Islet of Langerhans (tissue), 1 donor: ENCODE data around the gene CLEC4G.

Experiments
- FAIRE-seq: peaks from one replicate; lab custom pipeline; 2011; peaks lifted over from hg19 to GRCh38; lab: Jason Lieb, UNC

CLEC4G gene

DNA sequence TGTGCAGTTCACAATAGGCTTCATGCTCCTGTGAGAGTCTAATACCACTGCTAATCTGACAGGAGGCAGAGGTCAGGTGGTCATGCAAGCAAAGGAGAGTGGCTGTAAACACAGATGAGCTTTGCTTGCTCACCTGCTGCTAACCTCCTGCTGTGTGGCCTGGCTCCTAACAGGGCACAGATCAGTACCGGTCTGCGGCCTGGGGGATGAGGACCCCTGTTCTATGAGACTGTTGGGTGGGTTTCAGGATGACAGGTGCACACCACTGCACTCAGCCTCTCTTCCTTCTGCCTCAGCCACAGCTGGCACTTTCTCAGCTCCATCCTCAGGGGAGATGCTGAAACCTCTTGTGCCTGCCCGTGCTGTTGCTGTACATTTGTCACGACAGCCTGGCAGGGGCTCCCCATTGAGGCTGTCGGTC is 9.7 kb downstream of the CLEC4G start:
- no peak for FAIRE-seq

DNA sequence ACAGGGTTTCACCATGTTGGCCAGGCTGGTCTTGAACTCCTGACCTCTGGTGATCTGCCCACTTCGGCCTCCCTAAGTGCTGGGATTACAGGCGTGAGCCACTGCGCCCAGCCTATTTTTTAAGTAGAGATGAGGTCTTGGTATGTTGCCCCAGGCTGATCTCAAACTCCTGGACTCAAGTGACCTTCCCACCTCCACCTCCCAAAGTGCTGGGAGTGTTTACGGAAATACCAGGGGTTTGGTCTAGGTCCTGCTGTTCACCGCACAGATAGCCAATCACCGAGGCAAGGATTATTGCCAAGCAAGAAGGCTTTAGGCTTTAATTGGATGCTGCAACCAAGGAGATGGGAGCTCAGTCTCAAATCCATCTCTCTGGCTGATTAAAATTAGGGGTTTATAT is 11.6 kb downstream of the CLEC4G start:
- no peak for FAIRE-seq

DNA sequence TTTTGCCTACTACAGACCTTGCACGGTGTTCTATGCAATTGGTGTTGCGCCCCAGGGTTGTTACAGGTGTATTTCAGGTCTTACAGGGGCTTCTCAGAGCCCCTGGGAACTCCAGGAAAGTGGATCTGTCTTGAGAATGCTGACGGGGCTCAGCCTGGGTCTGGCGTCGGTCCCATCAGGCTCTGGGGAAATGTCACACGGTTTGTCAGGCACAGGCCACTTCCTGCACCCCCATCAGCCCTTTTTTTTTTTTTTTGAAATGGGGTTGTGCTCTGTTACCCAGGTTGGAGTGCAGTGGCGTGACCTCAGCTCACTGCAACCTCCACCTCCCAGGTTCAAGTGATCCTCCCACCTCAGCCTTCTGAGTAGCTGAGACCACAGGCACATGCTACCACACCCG is 13.2 kb downstream of the CLEC4G start:
- FAIRE-seq = no peak

DNA sequence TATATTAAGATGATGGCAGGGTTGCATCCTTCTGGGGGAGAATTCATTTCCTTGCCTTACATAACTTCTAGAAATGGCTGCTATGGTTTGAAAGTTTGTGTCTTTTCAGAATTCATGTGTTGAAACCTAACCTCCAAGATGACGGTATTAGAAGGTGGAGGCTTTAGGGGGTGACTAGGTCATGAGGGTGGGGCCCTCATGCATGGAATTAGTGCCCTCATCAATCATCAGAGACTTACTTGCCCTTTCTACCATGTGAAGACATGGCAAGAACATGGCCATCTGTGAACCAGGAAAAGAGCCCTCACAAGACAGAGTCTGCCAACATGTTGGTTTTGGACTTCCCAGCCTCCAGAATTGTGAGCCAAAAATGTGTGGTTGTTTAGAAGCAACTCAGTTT is 15.1 kb downstream of the CLEC4G start:
- no peak for FAIRE-seq

DNA sequence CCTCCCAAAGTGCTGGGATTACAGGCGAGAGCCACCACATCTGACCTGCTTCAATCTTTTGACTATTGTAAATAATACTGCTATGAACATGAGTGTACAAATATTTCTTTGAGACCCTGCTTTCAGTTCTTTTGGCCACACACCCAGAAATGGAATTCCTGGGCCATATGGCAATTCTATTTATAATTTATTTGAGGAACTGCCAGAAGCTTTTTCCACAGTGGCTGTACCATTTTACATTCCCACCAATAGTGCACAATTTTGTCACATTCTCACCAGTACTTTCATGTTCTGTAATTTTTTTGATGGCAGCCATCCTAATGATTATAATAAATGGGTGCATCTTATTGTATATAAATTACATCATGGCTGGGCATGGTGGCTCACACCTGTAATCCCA is 16.2 kb downstream of the CLEC4G start:
- no peak for FAIRE-seq

DNA sequence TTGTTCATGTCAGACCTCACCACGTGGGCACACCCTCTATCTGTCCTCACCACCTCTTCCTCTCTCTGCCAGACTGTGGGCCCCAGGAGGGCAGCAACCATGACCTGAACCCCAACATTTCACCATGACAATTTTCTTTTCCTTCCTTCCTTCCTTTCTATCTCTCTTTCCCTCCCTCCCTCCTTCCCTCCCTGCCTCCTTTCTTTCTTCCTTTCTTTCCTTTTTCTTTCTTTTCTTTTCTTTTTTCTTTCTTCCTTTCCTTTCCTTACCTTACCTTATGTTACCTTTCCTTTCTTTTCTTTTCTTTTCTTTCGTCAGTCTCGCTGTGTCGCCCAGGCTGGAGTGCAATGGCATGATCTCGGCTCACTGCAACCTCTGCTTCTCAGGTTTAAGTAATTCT is 21.3 kb downstream of the CLEC4G start:
- no peak for FAIRE-seq

DNA sequence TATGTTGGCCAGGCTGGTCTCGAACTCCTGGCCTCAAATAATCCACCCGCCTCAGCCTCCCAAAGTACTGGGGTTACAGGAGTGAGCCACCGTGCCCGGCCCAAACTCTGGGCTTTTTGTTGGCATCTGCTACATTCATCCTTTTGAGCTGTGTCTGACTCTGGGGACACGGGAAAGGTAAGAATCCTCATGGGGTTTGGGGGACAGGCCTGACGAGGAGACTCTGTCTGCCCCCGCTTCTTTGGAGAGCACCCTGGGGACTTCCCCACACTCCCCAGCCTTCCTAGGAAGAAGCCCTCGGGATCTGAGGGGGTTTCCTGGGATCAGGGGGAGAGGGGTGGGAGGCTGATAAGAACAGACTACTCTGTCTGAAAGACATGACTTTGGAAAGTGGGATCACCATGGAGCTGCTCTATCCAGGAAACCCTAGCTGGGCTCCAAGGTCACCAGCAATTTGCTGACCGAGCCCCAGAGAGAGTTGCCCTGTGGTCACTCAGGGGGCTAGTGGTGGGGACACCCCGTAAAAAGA is 21.9 kb downstream of the CLEC4G start:
- no peak for FAIRE-seq

DNA sequence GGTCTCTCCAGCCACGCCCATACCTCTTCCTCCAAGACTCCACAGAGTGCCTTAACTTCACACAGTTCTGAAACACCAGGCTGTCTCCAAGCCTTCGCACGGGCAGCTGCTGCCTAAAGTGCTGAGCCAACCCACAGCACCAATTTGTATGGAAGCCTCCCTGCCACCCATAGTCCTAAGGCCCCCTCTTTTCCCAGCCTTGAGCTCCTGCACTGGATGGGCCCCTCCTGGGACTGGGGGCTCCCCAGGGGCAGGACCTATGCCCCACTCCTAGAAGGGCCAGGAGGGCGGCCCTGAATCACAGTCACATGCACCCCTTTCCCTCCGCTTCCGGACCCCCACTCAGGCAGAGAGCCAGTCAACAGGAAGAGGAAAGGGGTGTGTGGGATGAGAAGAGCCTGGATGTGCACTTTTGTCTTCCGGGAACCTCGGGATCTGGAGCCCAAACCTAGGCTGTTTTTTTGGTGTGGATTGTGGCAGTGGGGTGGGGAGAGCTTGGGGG is 24.9 kb downstream of the CLEC4G start:
- FAIRE-seq = no peak

DNA sequence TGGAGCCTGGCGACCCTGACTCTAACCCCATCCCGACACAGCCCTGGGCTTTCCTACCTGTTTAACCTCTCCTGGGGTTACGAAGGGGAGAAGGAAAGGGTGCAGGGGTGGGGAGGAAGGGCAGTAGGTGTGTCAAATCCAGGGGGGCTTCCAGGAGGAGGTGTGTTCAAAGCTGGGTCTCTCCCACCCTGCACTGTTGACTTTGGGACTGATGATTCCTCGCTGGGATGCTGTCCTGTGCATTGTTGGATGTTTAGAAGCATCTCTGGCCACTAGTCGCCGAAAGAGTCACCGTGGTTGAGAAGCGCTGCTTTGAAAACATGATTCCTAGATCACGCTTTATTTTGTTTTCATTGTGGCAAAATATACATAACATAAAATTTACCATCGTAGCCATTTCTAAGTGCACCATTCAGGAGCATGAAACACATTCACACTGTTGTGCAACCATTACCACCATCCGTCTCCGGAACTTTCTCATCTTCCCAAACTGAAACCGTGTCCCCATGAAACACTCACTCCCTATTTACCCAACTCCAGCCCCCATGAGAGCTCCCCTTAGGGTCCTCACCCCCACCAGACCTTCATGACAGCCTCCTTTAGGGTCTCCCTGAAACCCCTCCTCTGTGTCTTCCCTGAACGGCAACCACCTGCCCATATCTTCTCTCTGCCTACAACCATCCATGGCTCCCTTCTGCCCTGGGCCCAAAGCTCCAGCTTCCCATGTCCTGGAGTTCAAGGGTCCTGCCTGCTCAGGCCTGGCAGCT is 25.5 kb downstream of the CLEC4G start:
- FAIRE-seq = no peak

DNA sequence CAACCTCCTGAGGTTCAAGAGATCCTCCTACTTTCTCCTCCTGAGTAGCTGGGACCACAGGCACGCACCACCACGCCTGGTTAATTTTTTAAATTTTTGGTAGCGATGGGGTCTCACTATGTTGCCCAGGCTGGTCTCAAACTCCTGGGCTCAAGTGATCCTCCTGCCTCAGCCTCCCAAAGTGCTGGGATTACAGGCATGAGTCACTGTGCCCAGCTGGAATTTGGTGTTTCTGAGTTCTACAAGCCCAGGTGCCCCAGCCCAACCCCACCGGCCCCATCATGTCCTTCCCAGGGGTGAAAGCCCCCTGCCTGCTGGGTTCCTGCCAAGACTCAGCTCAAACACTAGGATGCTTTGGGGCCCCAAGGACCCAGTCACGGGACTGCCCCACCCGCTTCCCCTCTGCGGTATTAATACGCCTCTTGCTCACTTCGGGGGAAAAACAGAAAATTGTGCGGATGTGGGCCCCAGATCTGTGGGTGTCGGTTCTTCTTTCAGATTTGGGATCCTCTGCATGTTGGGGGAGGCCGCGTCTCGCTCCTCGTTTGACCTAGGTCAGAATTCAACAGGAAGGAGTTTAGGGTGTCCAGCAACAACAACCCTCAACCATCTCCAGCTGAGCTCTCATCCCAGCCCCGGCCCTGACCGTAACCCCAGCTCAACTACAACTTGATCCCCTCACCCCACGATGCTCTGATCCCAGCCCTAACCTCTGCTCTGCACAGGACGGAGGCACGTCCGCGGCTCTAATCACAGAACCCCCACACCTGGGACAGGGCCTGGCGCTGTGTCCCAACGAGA is 26.3 kb downstream of the CLEC4G start:
- FAIRE-seq = no peak

DNA sequence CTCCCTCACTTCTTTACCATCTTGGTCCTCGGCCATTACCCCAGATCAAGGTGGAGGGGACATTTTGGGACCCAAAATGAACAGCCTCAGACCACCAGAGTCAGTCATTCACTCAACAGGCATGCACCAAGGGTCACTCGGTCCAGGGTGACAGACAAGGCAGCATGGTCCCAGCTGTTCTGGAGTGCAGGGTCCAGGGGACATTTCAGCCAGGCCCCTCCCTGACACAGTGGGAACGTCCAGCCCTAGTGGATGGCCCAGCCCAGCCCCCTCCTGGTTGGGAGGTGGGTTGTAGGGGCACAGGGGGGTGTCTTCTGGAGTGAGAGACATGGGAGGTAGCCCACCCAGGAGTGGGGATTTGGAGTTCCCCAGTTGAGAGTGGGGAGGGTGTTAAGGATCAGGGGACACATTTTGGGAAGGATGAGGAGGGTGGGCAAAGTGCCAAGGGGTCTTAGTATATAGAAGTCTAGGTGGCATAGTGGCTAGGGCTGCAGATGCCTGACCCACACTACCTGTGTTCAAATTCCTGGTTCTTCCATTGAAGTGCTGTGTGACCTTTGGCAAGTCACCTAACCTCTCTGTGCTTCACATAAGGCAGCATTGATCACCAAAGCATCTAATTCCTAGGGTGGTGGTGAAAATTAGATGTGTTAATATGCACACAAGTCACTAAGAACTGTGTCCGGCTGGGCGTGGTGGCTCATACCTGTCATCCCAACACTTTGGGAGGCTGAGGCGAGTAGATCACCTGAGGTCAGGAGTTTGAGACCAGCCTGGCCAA is 27.4 kb downstream of the CLEC4G start:
- FAIRE-seq = no peak

DNA sequence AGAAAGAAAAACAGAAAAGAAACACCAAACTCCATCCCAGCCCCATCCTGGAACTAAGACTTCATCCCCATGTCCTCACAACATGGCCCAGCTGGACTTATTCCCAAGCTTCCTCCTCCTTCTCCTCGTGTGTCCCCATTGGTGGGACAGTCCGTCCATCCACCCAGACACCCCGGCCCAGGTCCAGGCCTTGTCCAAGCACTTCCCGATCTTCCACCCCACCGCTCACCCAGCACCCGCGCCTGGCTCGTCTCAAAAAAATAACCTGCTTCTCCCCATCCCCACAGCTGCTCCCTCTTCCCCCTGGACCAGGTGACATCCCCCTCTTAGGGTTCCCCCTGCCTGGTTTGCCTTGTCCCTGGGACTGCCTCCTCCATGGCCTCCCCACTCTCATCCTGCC is 28.6 kb downstream of the CLEC4G start:
- no peak for FAIRE-seq

DNA sequence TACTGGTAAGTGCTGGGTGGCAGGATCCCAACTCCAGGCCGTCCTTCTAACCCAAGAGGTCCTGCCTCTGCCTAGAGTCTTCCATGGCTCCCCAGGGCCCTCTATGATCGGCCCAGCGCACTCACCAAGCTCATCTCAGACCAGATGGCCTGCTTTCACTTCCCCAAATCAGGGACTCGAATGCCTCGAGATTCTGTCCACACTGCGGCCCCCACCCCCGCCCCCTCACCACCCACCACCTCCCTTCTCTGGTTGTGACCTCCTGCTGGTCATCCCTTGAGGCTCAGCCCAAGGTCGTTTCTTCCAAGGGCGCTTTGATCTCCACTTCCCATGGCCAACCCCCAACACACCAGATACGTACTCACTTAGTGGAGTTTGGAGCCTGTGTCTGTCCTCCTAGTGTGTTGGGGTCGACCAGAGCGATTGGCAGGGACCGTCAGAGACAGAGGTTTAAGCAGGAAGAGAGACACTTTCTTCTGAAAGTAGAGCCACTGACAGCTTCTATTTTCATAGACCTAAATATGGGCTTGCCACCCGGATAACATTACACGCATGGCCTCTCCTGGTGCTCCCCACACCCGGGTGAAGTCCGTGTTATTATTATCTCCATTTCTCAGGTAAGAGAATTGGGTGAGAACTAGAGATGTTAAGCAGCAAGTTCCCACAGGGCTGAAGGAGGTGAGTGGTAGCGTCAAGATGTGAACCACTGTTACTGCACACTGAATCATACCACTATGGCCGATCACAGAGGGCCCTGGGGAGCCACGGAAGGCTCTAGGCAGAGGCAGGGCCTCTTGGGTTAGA is 30.1 kb downstream of the CLEC4G start, which contains the start of gene FCER2:
TSS of gene FCER2 (minus strand) at position 478 of the 804 bp plus-strand sequence. CDS start 2,371 bp downstream, outside the sequence.
- no peak for FAIRE-seq

DNA sequence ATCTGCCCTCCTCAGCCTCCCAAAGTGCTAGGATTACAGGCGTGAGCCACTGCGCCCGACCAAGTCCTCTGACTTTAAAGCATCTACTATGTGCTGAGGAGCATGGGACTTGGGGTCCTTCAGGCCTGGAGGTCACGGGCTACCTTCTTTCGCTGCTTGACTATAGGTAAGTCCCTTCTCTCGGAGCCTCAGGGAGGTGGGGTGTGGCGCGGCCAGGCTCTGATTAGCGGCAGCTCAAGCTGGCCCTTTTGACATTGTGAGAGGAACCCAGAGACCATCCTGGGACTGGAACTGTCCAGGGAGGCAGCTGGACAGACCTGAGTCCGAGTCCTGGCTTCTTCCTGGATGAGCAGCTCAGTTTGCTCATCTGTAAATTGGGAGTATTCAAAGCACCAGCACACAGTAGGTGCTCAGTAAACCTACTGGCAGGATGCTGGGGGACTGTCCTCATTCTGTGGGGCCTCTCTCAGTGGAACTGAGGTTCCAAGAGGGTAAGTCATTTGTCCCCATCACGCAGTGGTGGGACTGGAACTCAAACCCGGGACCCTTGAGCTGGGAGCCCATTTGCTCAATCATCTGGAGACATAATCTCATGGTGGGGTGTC is 30.8 kb downstream of the CLEC4G start:
- no peak for FAIRE-seq

DNA sequence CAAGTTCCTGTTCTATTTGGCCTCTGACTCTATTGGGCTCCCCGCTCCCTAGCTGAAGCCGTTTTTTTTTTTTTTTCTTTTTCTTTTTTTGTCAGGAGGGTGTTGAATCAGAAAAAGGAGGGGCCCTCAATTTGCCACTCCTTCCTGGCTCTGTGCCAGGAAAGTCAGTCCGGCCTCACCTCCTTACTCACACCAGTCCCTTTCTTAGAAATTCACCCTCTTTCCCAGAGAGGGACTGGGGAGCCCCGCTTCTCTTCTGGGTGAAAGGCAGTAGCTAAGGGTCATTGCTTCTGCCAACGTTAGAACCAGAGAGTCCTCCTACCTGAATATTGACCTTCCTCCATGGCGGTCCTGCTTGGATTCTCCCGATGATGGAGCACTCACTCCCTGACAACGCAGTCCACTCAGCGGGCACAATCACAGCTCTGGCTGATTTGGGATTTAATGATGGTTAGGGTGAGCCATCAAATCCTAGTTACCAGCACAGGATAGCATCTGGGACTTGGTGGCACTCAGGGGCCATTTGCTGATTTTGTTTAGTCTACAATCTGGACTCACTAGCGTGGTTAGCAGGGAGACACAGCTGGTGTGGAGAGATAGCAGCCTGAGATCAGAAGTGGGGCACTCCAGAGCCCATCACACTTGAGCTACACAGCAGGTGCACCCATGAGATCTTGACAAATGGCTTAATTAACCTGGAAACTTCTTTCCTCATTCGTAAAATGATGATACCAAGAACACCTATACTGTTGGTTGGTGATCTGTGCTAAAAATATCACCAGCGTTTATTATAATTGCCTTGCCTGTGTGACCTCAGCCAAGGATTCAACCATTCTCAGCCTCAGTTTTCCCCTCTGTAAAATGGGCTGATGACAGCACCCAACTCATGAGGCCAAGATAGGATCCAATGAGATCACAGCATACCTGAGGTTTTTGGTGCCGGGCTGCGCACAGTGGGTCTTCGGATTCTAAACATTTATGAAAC is 32.2 kb downstream of the CLEC4G start:
- FAIRE-seq = no peak

DNA sequence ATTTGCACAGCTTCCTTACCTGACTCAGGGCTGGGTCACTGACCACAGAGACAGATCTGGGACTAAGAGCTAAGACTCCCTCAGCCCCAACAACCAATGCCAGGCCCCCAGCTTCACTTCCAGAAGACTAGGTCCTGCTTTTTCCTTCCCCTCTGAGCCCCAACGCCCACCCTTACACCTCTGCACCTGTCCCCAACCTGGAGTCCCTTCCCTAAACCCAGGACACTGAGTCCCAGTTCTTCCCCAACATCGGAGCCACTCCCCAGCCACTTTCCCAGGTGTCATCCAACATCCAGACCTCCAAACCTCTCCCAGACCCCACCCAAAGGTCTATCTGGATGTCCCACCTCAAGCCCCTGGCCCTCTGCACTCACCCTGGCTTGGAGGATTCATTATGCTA is 32.9 kb downstream of the CLEC4G start:
- no peak for FAIRE-seq

DNA sequence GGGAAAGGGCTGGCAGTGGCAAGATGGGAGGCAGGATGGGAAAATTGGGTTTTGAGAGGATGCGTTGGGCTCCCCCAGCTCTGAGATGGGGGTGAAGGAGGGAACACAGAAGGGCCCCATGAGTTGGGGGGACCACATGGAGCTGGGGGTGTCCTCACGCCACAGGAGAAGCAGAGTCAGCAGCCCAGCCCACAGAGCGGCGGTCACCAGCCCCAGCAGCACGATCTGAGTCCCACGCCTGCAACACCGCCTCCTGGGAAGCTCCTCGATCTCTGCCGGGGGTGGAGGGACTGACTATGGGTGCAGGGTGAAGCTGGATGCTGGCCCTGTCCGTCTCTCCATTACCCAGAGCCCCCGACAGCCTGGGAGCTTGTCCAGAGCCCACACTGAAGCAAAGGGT is 33.3 kb downstream of the CLEC4G start:
- FAIRE-seq = no peak

DNA sequence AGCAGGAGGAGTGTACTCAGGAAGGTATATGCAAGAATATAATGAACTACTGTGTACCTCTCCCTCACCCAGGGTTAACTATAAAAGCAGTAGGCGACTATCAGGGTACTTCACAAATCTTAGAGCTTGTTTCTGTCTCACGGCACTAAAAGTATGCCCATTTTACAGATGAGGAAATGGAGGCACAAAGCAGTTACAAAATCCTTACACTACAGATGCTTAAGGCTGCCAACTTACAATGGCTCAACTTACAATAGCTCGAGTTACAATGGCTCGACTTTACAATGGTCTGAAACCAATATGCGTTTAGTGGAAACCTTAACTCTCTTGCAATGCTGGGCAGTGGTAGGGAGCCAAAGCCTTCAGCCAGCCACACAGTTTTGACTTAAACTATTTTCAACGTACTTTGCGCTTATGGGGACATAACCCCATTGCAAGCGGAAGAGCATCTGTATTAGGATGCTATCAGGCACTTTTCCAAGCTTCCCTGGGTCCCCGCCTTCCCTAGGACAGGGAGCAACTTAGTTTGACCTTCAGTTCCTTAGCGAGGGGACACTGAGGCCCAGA is 34.1 kb downstream of the CLEC4G start:
- no peak for FAIRE-seq

DNA sequence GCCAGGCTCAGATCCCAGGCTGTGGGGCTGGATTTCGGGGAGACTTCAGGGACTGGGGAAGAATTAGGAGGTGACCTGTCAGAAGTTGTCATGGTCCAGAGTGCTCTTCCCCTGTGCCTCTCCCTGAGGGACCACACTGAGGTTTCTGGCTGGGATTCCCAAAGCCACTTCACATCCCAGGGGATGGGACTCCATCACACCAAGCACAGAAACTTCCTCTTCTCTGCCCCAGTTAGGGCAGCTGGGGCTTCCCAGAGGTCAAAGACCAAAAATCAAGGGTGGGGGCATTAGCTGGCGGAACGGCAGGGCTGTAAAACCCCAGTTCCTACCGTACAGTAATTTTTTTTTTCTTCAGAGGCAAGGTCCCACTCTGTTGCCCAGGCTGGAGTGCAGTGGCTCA is 37.4 kb downstream of the CLEC4G start:
- FAIRE-seq = no peak
